ENCODE data around the gene NR5A2. TPM values are rescaled to one million over a fixed set of nuclear protein-coding genes. Genes with fewer than 3 reads are reported as not detected.

The NR5A2 gene
- total RNA-seq: under 0.01 TPM in 1 of 2 replicates, not detected in the other

GRCh38 chr1:200027264-200027823, at the start of gene NR5A2:
Gene NR5A2 (plus strand): TSS chr1:200027710. CDS start chr1:200027848, 138 bp downstream.
- no peak for TF ChIP-seq CTCF (IDR thresholded peaks at IDR 0.05; ENCODE audit: insufficient read depth, low read depth, low read length)
- H3K4me3 ChIP-seq (ENCODE audit: low read depth, low read length): no peak within 1 kb of the TSS
- DNase-seq (ENCODE audit: low read depth): no peak

GRCh38 chr1:199978408-199978940, 49.0 kb upstream of the NR5A2 start:
- TF ChIP-seq CTCF (IDR thresholded peaks at IDR 0.05; ENCODE audit: insufficient read depth, low read depth, low read length): no peak
- H3K4me3 ChIP-seq (ENCODE audit: low read depth, low read length): no peak overlapping the region
- DNase-seq (ENCODE audit: low read depth): no peak

GRCh38 chr1:199979071-199979470, 48.4 kb upstream of the NR5A2 start:
- TF ChIP-seq CTCF (IDR thresholded peaks at IDR 0.05; ENCODE audit: insufficient read depth, low read depth, low read length): no peak
- no peak for DNase-seq (ENCODE audit: low read depth)
- no peak overlapping the region for H3K4me3 ChIP-seq (ENCODE audit: low read depth, low read length)

GRCh38 chr1:199981584-199981983, 45.9 kb upstream of the NR5A2 start:
- no peak for DNase-seq (ENCODE audit: low read depth)
- no peak overlapping the region for H3K4me3 ChIP-seq (ENCODE audit: low read depth, low read length)
- no peak for TF ChIP-seq CTCF (IDR thresholded peaks at IDR 0.05; ENCODE audit: insufficient read depth, low read depth, low read length)

- TF ChIP-seq CTCF (IDR thresholded peaks at IDR 0.05; ENCODE audit: insufficient read depth, low read depth, low read length): no peak
- no peak overlapping the region for H3K4me3 ChIP-seq (ENCODE audit: low read depth, low read length)
- no peak for DNase-seq (ENCODE audit: low read depth)
Observed at GRCh38 chr1:199982606-199983005, 44.9 kb upstream of the NR5A2 start.

- no peak overlapping the region for H3K4me3 ChIP-seq (ENCODE audit: low read depth, low read length)
- no peak for DNase-seq (ENCODE audit: low read depth)
- no peak for TF ChIP-seq CTCF (IDR thresholded peaks at IDR 0.05; ENCODE audit: insufficient read depth, low read depth, low read length)
Observed at GRCh38 chr1:199983531-199983930, 44.0 kb upstream of the NR5A2 start.

Data from fibroblast of villous mesenchyme (primary cell).